Small intestine (tissue), 7 donors: ENCODE results near the gene MAPK6. TPM values are rescaled to one million over a fixed set of nuclear protein-coding genes. Genes with fewer than 3 reads are reported as not detected.

Experiments used
- DNase-seq, 2 donors: peaks; one replicate each; pipeline versions ENCODE4 v3.0.0 to v3.0.0-alpha.2; 2013
- FAIRE-seq: peaks from 2 replicates; lab custom pipeline; 2012; peaks lifted over from hg19 to GRCh38; lab: Jason Lieb, UNC
- H3K27ac ChIP-seq, 3 donors: one replicate each; pipeline ENCODE4 v1.5.1; 2013; ENCODE audit warnings: low read length in 2 of 3, mild to moderate bottlenecking in 2 of 3, control low read depth in 1 of 3, inconsistent platforms in 1 of 3, low read depth in 1 of 3, moderate library complexity in 1 of 3
- H3K27me3 ChIP-seq, 3 donors: one replicate each; pipeline ENCODE4 v1.6.1; 2013; ENCODE audit warnings: low read length in 3 of 3, inconsistent platforms in 1 of 3; ENCODE audit not compliant: control insufficient read depth in 3 of 3, insufficient read depth in 3 of 3
- H3K36me3 ChIP-seq, 3 donors: one replicate each; pipeline ENCODE4 v1.6.1; 2013; ENCODE audit warnings: low read length in 3 of 3, inconsistent platforms in 1 of 3, low read depth in 1 of 3, mild to moderate bottlenecking in 1 of 3, moderate library complexity in 1 of 3; ENCODE audit not compliant: control insufficient read depth in 3 of 3, insufficient read depth in 2 of 3
- H3K4me1 ChIP-seq, 3 donors: one replicate each; pipeline ENCODE4 v1.6.1; 2013; ENCODE audit warnings: low read length in 2 of 3, inconsistent platforms in 1 of 3, low read depth in 1 of 3, mild to moderate bottlenecking in 1 of 3, moderate library complexity in 1 of 3; ENCODE audit not compliant: control insufficient read depth in 3 of 3, insufficient read depth in 2 of 3
- H3K4me3 ChIP-seq, 3 donors: one replicate each; pipeline ENCODE4 v1.5.1; 2013; ENCODE audit warnings: low read length in 3 of 3, control low read depth in 1 of 3, inconsistent platforms in 1 of 3, low read depth in 1 of 3, mild to moderate bottlenecking in 1 of 3, moderate library complexity in 1 of 3
- H3K9me3 ChIP-seq, 2 donors: one replicate each; pipeline ENCODE4 v1.6.1; 2013; ENCODE audit warnings: low read depth in 1 of 2, low read length in 1 of 2; ENCODE audit not compliant: control insufficient read depth in 2 of 2, insufficient read depth in 1 of 2
- WGBS, 3 donors: extraction: QIAGEN DNeasy Blood & Tissue Kit; methylation state at CpG; one replicate each; pipeline ENCODE4 v1.1.7; 2013; 5-methylcytosine and 5-hydroxymethylcytosine counted together
- polyA plus RNA-seq, 4 donors: library from polyadenylated mRNA; stranded (reverse) in 3 of 4; unstranded in 1 of 4; fragments of 200-250 nt in 3 of 4; fragments of 120-200 nt in 1 of 4; gene quantifications; one replicate each; pipeline versions ENCODE4 v1.2.1 to v1.2.3, GENCODE V29; 2013
- donor health status: healthy with polysubstance abuse.
- donor health status: control.
- donor health status: control.
- donor health status: Bipolar disorder and iron deficiency.
- donor health status: healthy.

Gene MAPK6
- polyA plus RNA-seq, 4 donors = 15.5 to 52.8 (median 27.6) TPM

DNA sequence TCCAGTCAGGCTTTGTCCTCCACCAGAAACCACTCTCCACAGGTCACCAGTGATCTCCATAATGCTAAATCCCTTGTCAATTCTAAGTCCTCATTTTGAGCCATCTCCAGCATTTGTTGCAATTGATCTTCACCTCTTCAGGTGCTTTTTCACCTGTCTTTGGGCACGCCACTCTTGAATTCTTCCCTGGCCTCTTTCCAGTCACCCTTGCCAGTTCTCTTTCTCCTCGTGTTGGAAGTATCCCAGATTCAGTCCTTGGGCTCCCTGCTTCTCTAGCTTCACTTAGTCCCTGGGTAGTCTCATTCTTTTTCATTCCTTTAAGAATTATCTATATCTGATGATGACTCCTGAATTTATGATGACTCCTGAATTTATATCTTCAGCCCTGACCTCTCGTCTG, 37.5 kb downstream of the MAPK6 start:
- no peak for DNase-seq
- H3K27ac ChIP-seq = no peak overlapping the region
- H3K4me3 ChIP-seq = no peak overlapping the region
- no peak for FAIRE-seq
- no peaks in the 10 kb centered on the region for H3K4me1 ChIP-seq
- WGBS, 3 donors = 74 to 98% (median 94%) methylated on average over 3 of the region's 3 CpGs
- H3K36me3 ChIP-seq = peaks cover 4 to 34% (median 18%) of the 10 kb centered on the region in 3 donors
- H3K9me3 ChIP-seq = no peaks in the 10 kb centered on the region
- H3K27me3 ChIP-seq = no peaks in the 10 kb centered on the region

DNA sequence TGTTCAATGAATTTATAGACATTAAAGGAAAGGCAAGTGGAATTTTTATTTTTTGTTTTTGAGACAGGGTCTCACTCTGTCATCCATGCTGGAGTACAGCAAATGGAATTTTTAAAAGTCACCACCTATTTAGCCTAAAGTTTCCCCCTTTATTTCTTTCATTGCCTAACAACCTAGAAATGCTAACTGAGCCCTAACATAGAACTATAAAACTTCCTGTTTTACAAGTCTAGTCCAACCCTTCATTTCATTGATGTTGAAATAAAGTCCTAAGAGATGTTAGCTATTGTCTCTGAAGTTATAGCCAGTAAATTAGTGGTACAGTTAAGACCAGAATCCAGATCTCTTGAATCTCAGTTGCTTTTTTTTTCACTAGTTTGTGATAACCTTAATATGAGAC, 39.0 kb downstream of the MAPK6 start:
- no peak for DNase-seq
- Histone ChIP-seq H3K4me3 (no peak overlapping the region), H3K9me3 (no peaks in the 10 kb centered on the region), H3K27me3 (no peaks in the 10 kb centered on the region), H3K27ac (no peak overlapping the region), H3K36me3 (peaks cover 4 to 40% (median 18%) of the 10 kb centered on the region in 3 donors), H3K4me1 (no peaks in the 10 kb centered on the region)
- no peak for FAIRE-seq

DNA sequence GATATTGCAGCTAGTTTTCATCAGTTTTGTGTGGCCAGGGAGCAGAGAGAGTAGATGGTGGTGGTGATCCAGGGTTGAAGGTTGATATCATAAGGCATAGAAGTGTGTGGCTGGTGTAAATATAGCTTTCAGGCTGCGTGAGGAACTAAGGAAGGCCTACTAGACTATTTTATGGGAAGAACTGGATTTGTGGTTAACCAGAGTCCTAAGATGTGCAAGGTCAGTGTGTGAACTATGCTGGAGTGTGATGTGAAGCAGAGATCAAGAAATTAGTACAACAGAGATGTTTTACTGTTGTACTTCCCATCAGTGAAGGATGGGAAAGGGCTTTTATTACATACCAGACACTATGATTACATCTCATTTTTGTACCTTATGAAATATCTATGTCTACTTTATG, 41.5 kb downstream of the MAPK6 start:
- no peak overlapping the region for H3K27ac ChIP-seq
- DNase-seq (no peak), FAIRE-seq (no peak)
- H3K9me3 ChIP-seq = no peaks in the 10 kb centered on the region
- no peaks in the 10 kb centered on the region for H3K27me3 ChIP-seq
- 84 to 92% (median 88%) methylated on average over 1 of the region's 1 CpG for WGBS, 3 donors
- H3K4me3 ChIP-seq = no peak overlapping the region
- H3K4me1 ChIP-seq = no peaks in the 10 kb centered on the region
- peaks cover 4 to 25% (median 23%) of the 10 kb centered on the region in 3 donors for H3K36me3 ChIP-seq

DNA sequence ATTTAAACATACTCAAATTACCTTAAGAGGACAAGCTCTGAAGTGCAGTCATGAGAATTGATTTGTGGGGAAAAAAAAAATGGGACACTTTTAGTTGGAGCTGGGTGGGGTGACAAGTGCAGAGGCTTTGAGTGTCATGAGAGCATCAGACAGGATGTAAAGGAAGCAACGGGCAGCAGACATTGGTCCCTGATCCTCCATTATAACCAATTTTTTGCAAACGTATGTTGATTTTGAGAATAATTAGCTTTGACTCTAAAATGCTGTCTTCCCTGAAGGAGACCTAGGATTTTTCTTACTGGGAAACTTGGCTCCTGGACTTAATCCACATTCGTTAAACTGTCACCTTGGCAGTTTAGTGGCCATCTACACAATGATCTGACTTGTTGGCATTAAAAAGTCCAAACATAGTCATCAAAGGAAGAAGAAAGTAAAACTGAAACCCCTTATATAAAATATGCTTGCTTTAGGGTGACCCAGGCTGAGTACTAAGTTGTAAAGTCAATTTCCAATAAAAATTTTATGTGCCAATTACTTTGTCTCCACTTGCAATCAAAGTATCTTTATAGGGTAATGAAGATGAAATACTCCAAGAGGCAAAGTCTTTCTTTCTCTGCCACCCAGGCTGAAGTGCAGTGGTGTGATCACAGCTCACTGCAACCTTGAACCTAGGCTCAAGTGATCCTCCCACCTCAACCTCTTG, 48.0 kb downstream of the MAPK6 start:
- Histone ChIP-seq H3K27ac (no peak overlapping the region), H3K27me3 (no peaks in the 10 kb centered on the region), H3K4me3 (no peak overlapping the region), H3K36me3 (peaks cover 0 to 10% (median 6%) of the 10 kb centered on the region in 3 donors), H3K4me1 (peaks cover 5 to 17% (median 13%) of the 10 kb centered on the region in 3 donors), H3K9me3 (no peaks in the 10 kb centered on the region)
- WGBS, 3 donors = 61 to 72% (median 65%) methylated on average over 3 of the region's 3 CpGs
- FAIRE-seq (no peak), DNase-seq (peak in 1 of 2 donors; percentile 69)

DNA sequence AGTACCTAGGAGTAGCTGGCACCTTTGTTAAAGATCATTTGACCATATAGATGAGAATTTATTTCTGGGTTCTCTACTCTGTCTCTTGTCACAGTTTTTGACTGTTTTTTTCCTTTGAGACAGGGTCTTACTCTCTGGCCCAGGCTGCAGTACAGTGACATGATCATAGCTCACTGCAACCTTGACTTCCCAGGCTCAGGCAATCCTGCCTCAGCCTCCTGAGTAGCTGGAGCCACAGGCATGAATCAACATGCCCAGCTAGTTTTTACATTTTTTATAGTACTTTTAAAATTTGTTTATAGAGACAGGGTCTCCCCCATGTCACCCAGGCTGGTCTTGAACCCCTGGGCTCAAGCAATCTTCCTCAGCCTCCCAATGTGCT, 48.5 kb downstream of the MAPK6 start:
- Histone ChIP-seq H3K27ac (no peak overlapping the region), H3K27me3 (no peaks in the 10 kb centered on the region), H3K36me3 (peaks cover 0 to 5% (median 5%) of the 10 kb centered on the region in 3 donors), H3K4me3 (no peak overlapping the region), H3K9me3 (no peaks in the 10 kb centered on the region), H3K4me1 (peaks cover 5 to 19% (median 13%) of the 10 kb centered on the region in 3 donors)
- FAIRE-seq (no peak), DNase-seq (no peak)

DNA sequence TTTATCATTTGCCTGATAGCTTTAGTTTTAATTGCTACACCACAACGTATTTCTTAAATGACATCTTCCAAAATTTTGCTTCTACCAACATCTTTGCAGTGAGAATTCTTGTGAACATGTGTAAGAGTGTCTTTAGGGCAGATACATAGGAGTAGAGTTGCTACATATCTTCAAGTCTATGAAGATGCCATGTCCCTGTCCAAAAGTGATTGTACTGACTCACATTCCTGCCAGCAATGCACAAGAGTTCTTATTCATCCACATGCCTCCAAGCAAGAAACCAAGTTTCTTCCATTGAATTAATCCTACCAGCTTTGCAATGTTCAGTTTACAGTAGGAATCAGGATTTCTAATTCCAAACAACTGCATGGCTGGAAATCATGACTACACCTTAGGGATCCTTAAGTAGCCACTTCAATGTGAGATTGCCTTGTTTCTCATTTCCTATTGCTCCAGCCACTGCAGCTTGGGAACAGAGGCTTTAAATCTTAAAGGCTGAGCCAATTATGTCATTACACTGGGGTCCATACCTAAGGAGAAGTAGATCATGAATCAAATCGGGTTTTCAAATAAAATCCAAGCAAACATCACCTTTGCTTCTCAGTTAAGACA, 49.1 kb downstream of the MAPK6 start:
- WGBS, 3 donors = 68 to 87% (median 73%) methylated on average over 2 of the region's 2 CpGs
- FAIRE-seq = no peak
- no peak overlapping the region for H3K27ac ChIP-seq

DNA sequence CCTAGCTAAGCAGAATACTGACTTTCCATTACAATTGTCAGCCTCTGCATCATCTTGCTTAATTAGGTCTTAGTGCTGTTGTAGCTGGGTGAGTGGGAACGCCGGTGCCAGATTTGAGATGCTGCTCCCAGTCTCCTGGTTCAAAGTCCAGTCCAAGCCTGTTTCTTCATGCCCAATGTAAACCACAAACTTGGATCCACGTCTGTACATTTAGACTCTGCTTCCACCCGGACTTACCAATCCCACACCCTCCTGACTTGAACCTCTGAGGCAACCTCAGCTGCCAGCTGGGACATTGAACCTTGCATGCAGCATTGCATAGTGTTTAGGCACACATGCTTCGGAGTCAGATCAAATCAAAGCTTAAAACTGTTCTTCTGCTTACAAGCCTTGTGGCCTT, 50.5 kb downstream of the MAPK6 start:
- FAIRE-seq = no peak
- Histone ChIP-seq H3K9me3 (no peaks in the 10 kb centered on the region), H3K36me3 (no peaks in the 10 kb centered on the region), H3K4me1 (peaks cover 5 to 19% (median 13%) of the 10 kb centered on the region in 3 donors), H3K27me3 (no peaks in the 10 kb centered on the region), H3K27ac (no peak overlapping the region), H3K4me3 (no peak overlapping the region)
- WGBS, 3 donors = 13 to 62% (median 38%) methylated on average over 5 of the region's 5 CpGs
- DNase-seq = peak; percentile 70 to 96

More for the DNA sequence above, 49.1 kb downstream of the MAPK6 start:
- peaks cover 5 to 19% (median 13%) of the 10 kb centered on the region in 3 donors for H3K4me1 ChIP-seq
- H3K9me3 ChIP-seq = no peaks in the 10 kb centered on the region
- no peak for DNase-seq
- peaks cover 0 to 4% (median under 1%) of the 10 kb centered on the region in 3 donors for H3K36me3 ChIP-seq
- H3K4me3 ChIP-seq = no peak overlapping the region
- H3K27me3 ChIP-seq = no peaks in the 10 kb centered on the region

DNA sequence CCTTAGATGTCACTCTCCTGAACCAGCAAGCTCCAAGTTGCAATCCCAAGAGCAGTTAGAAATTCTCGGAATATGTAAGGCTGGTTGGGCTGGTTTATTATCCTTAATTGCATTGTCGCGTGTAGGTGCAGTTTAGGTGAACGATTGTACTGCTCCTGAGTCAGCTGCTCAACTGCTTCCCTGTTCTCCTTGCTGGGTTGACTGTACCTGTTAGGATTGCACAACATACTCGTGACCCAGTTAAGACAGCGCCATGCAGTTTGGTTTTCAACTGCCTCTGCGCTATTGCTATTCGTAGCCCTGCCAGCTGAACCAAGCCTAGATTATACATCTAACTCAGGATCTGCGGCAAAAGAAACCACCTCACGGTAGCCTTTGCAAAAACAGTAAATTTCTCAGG, 52.6 kb downstream of the MAPK6 start:
- Histone ChIP-seq H3K36me3 (no peaks in the 10 kb centered on the region), H3K4me3 (no peak overlapping the region), H3K4me1 (peaks cover 5 to 19% (median 13%) of the 10 kb centered on the region in 3 donors), H3K27me3 (no peaks in the 10 kb centered on the region), H3K9me3 (no peaks in the 10 kb centered on the region), H3K27ac (no peak overlapping the region)
- FAIRE-seq (no peak), DNase-seq (peak; percentile 93 to 94)
- WGBS, 3 donors = 18 to 71% (median 30%) methylated on average over 10 of the region's 10 CpGs
